RWPE1 (cell line): Measurements from ENCODE around the gene CCDC171.

Source experiments
- CTCF ChIA-PET: fragments of 350-600 bp; sonication (Branson Sonifier 250); formaldehyde crosslinking; extraction: SDS; loops from one replicate; lab custom pipeline; 2021; lab: Yijun Ruan, JAX
- POLR2A ChIA-PET: fragments of 400-600 bp; formaldehyde crosslinking; extraction: SDS; loops from one replicate; lab custom pipeline; 2020; ENCODE audit warnings: antibody characterized with exemption; ENCODE audit not compliant: low non-redundant PET; lab: Yijun Ruan, JAX
- DNase-seq: peaks from one replicate; pipeline ENCODE4 v3.0.0; 2012; ENCODE audit warnings: low spot score
- H3K27ac ChIP-seq: fragments of 450-650 bp; 2 replicates; pipeline ENCODE4 v1.5.1; 2017
- TF ChIP-seq, protein P1 (sequence below): fragments of 450-650 bp; conservative IDR thresholded peaks from 2 replicates; pipeline ENCODE4 v1.5.1; 2017; ENCODE audit warnings: low read depth, mild to moderate bottlenecking

The CCDC171 gene

DNA sequence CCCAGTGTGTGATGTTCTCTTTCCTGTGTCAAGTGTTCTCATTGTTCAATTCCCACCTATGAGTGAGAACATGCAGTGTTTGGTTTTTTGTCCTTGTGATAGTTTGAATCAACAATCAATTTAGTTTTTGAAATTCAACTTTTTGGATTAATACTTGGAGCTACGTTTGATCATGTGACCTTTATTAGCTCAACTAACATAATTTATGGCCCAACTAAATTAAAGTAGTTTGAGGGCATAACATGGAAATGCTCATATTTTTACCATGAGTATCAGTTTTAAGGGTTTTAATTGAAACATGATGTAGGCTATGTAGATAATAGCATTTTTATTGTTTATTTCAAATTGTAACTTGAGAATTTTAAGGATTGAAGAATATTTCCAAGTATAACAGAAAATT, 168.0 kb downstream of the CCDC171 start:
- TF ChIP-seq, protein P1, sequence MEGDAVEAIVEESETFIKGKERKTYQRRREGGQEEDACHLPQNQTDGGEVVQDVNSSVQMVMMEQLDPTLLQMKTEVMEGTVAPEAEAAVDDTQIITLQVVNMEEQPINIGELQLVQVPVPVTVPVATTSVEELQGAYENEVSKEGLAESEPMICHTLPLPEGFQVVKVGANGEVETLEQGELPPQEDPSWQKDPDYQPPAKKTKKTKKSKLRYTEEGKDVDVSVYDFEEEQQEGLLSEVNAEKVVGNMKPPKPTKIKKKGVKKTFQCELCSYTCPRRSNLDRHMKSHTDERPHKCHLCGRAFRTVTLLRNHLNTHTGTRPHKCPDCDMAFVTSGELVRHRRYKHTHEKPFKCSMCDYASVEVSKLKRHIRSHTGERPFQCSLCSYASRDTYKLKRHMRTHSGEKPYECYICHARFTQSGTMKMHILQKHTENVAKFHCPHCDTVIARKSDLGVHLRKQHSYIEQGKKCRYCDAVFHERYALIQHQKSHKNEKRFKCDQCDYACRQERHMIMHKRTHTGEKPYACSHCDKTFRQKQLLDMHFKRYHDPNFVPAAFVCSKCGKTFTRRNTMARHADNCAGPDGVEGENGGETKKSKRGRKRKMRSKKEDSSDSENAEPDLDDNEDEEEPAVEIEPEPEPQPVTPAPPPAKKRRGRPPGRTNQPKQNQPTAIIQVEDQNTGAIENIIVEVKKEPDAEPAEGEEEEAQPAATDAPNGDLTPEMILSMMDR, result no peak
- ChIA-PET CTCF (interaction anchor here (0.7 kb wide), 1 partner anchor 13 kb away, joined by 3 read pairs; no protein-coding TSS in a partner anchor), POLR2A (no interaction called here)
- DNase-seq, result no peak
- no peak overlapping the region for H3K27ac ChIP-seq

DNA sequence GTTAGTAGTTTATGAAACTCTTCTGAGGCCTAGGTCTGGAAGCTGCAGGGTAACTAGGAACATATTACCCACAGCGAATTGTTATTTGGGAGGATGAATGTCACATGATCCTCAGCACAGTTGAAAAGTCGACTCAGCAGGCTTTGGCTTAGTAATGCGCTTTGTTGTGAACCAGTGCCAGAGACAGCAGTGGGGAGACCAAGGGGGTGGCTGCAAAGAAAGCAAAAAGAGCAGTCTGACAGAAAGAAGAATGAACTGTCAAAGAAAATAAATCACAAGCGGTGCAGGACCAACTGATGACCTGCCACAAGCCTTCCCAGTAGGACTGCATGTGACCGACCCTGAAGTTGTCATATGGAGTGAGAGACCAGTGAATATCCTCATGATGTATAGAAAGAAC, 170.0 kb downstream of the CCDC171 start:
- TF ChIP-seq, protein P1, result no peak
- CTCF ChIA-PET, result no interaction called here
- H3K27ac ChIP-seq, result no peak overlapping the region
- POLR2A ChIA-PET, result no interaction called here
- no peak for DNase-seq

DNA sequence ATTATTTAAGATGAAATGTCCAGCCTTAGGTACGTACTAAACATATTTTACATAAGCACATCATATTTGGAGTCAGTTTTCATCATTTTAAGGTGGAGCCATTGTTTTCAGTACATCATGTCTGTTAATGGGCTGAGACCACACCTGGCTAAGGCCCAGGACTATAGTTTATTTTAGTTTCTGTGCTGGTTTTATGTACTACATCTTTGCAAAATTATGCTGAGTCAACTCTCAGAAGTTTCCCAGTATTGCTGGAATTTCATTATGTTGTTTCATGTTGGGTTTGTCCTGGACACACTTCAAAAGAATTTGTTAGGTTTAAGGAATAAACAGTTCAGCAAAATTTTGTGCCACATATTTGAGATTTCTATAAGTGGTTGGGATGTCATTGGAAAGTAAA, 171.2 kb downstream of the CCDC171 start:
- no peak for DNase-seq
- ChIA-PET POLR2A (no interaction called here), CTCF (no interaction called here)
- TF ChIP-seq, protein P1, result no peak
- H3K27ac ChIP-seq, result no peak overlapping the region

DNA sequence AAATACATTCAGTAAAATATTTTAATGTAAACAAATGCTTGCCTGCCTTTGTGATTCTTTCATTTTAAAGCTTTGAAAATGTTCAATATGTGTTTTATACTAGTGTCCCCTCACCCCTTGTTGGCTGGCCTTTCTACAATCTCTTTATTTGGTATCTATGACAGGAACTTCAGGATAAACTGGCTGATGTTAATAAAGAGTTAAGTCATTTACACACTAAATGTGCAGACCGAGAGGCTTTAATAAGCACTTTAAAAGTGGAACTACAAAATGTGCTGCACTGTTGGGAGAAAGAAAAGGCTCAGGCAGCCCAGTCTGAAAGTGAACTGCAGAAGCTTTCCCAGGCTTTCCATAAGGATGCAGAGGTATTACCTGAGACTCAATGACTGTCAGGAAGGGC, 171.8 kb downstream of the CCDC171 start:
- no peak for DNase-seq
- CTCF ChIA-PET, result interaction anchor here (0.7 kb wide), 1 partner anchor 190 kb away, joined by 3 read pairs; no protein-coding TSS in a partner anchor
- TF ChIP-seq, protein P1, result no peak
- no peak overlapping the region for H3K27ac ChIP-seq
- POLR2A ChIA-PET, result no interaction called here

DNA sequence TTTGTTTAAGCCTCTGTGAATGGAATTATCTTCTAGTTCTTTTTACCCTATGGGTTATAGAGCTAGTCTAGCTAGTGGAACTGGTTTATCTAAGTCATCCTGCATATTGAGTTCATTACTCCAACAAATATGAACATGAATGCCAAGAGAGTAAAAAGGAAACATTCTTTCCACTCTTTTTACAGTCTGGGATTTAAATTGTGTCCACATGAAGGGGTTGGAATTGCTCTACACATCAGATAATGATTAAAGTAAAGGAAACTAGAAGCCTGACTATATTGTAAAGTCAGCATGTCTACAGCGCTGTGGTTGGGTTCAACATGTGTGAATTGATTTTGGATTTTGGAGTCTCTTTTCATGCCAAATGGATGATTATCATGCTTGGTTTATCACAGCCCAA, 173.1 kb downstream of the CCDC171 start:
- POLR2A ChIA-PET, result no interaction called here
- CTCF ChIA-PET, result no interaction called here
- no peak for DNase-seq
- TF ChIP-seq, protein P1, result no peak
- no peak overlapping the region for H3K27ac ChIP-seq

DNA sequence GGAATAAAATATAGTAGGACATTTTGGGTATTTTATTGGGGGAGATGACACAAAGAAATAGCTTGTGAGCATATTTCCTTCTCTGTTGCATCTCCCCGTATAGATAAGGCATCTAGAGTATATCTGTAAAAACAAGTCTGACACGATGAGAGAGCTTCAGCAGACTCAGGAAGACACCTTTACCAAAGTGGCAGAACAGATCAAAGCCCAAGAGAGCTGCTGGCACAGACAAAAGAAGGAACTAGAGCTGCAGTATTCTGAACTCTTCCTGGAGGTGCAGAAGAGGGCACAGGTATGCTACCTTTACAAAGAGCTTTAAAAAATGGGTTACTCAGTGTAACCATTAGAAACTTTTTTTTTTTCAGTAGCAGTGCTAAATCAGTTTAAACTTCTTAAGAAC, 176.7 kb downstream of the CCDC171 start:
- CTCF ChIA-PET, result no interaction called here
- POLR2A ChIA-PET, result no interaction called here
- DNase-seq, result no peak
- TF ChIP-seq, protein P1, result no peak
- H3K27ac ChIP-seq, result no peak overlapping the region
